Sigmoid colon (tissue), 7 donors: Measurements from ENCODE around the gene AP4S1. TPM values are rescaled to one million over a fixed set of nuclear protein-coding genes. Genes with fewer than 3 reads are reported as not detected.
"Not testable (repeated sequence)": the region's sequence is repeated elsewhere in the genome, so short reads cannot be mapped to it uniquely, and the experiment has no call there.

Experiments
- DNase-seq: peaks from one replicate; pipeline ENCODE4 v3.0.0-alpha.2; 2019
- H3K27ac ChIP-seq, 4 donors: fragments of 200-600 bp; sonication (generic); one replicate each; pipeline ENCODE4 v1.5.1; 2016 to 2019; ENCODE audit warnings: mild to moderate bottlenecking in 1 of 4
- H3K27me3 ChIP-seq, 3 donors: fragments of 200-600 bp; sonication (generic); one replicate each; pipeline ENCODE4 v1.5.1; 2019; ENCODE audit warnings: mild to moderate bottlenecking in 1 of 3
- H3K36me3 ChIP-seq, 4 donors: fragments of 200-600 bp; sonication (generic); one replicate each; pipeline ENCODE4 v1.5.1; 2016 to 2019
- H3K4me1 ChIP-seq, 4 donors: fragments of 200-600 bp; sonication (generic); one replicate each; pipeline ENCODE4 v1.5.1; 2017 to 2019
- H3K4me3 ChIP-seq, 4 donors: fragments of 200-600 bp; sonication (generic); one replicate each; pipeline ENCODE4 v1.5.1; 2017 to 2019; ENCODE audit warnings: mild to moderate bottlenecking in 2 of 4, moderate library complexity in 1 of 4
- H3K9me3 ChIP-seq, 4 donors: fragments of 200-600 bp in 3 of 4; sonication (generic) in 3 of 4; one replicate each; pipeline versions ENCODE4 v1.5.1 to v1.6.1; 2013 to 2019
- EP300 ChIP-seq, 4 donors: sonication (generic); formaldehyde crosslinking; IDR thresholded peaks; one replicate each; pipeline ENCODE4 v1.6.1; 2017; ENCODE audit warnings: antibody characterized with exemption in 4 of 4
- POLR2A ChIP-seq, 2 donors: fragments of 450-650 bp; IDR thresholded peaks; one replicate each; pipeline ENCODE4 v1.6.1; 2016; ENCODE audit warnings: antibody characterized with exemption in 2 of 2, mild to moderate bottlenecking in 2 of 2, moderate library complexity in 2 of 2
- POLR2AphosphoS5 ChIP-seq, 4 donors: sonication (generic); formaldehyde crosslinking; IDR thresholded peaks; one replicate each; pipeline ENCODE4 v1.6.1; 2017; ENCODE audit warnings: antibody characterized with exemption in 4 of 4
- WGBS, 2 donors: extraction: QIAGEN DNeasy Blood & Tissue Kit; methylation state at CpG; one replicate each; pipeline ENCODE4 v1.1.7; 2013; 5-methylcytosine and 5-hydroxymethylcytosine counted together
- intact Hi-C: fragments of 100-400 bp; cut with DNase I; formaldehyde crosslinking; loops from one replicate; pipeline ENCODE4 v1.15.1; 2023
- polyA plus RNA-seq, 3 donors: library from polyadenylated mRNA; stranded (reverse); fragments of 200-250 nt; gene quantifications; one replicate each; pipeline ENCODE4 v1.2.3, GENCODE V29; 2013
- total RNA-seq, 4 donors: library from RNA; depleted of rRNA; stranded (reverse); fragments of >200 nt; gene quantifications; one replicate each; pipeline ENCODE4 v1.1.0, GENCODE V29; 2016
- TF ChIP-seq, protein P1 (sequence below), 4 experiments: fragments of 450-650 bp in 3 of 4; fragments of 200-600 bp in 1 of 4; IDR thresholded peaks; one replicate each; pipeline ENCODE4 v1.5.1; 2016 to 2019; ENCODE audit warnings: antibody characterized with exemption in 4 of 4, mild to moderate bottlenecking in 3 of 4, moderate library complexity in 2 of 4
- donor health status: healthy with polysubstance abuse.
- donor health status: Bipolar disorder and iron deficiency.
- donor health status: healthy.

AP4S1 gene
- total and polyA plus RNA-seq, 7 donors, result 4.8 to 29.1 (median 13.8) TPM

- Histone ChIP-seq H3K9me3 (no peaks in the 10 kb centered on the region), H3K36me3 (peaks cover 0 to 17% (median 0%) of the 10 kb centered on the region in 4 donors), H3K27me3 (no peaks in the 10 kb centered on the region), H3K27ac (no peak overlapping the region), H3K4me1 (peaks cover 0 to 1% (median 0%) of the 10 kb centered on the region in 4 donors), H3K4me3 (no peak overlapping the region)
- no peak for DNase-seq
- intact Hi-C loops, result no loop called here
- TF ChIP-seq, protein P1, sequence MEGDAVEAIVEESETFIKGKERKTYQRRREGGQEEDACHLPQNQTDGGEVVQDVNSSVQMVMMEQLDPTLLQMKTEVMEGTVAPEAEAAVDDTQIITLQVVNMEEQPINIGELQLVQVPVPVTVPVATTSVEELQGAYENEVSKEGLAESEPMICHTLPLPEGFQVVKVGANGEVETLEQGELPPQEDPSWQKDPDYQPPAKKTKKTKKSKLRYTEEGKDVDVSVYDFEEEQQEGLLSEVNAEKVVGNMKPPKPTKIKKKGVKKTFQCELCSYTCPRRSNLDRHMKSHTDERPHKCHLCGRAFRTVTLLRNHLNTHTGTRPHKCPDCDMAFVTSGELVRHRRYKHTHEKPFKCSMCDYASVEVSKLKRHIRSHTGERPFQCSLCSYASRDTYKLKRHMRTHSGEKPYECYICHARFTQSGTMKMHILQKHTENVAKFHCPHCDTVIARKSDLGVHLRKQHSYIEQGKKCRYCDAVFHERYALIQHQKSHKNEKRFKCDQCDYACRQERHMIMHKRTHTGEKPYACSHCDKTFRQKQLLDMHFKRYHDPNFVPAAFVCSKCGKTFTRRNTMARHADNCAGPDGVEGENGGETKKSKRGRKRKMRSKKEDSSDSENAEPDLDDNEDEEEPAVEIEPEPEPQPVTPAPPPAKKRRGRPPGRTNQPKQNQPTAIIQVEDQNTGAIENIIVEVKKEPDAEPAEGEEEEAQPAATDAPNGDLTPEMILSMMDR (IDR thresholded peaks at IDR 0.05), result no peak
- TF ChIP-seq POLR2A (IDR thresholded peaks at IDR 0.05) (no peak), POLR2AphosphoS5 (IDR thresholded peaks at IDR 0.05) (no peak), EP300 (IDR thresholded peaks at IDR 0.05) (no peak)
- WGBS, 2 donors, result 94 to 97% methylated on average over 3 of the region's 3 CpGs
Observed at GRCh38 chr14:31085027-31085426, 59.6 kb downstream of the AP4S1 start.

GRCh38 chr14:31086466-31086865 lies 61.0 kb downstream of the AP4S1 start:
- H3K27me3 ChIP-seq, H3K36me3 ChIP-seq, DNase-seq, intact Hi-C loops, H3K9me3 ChIP-seq, H3K27ac ChIP-seq, H3K4me3 ChIP-seq: not testable (repeated sequence)
- peaks cover 0 to 16% (median 13%) of the 10 kb centered on the region in 4 donors for H3K4me1 ChIP-seq
- 36 to 89% methylated on average over 9 of the region's 9 CpGs for WGBS, 2 donors

GRCh38 chr14:31090883-31091764 lies 65.7 kb downstream of the AP4S1 start:
- Histone ChIP-seq H3K4me3 (no peak overlapping the region), H3K9me3 (no peaks in the 10 kb centered on the region), H3K27me3 (no peaks in the 10 kb centered on the region), H3K27ac (peak overlapping the region; percentile 33 to 74 (median 64)), H3K36me3 (no peaks in the 10 kb centered on the region), H3K4me1 (peaks cover 0 to 21% (median 16%) of the 10 kb centered on the region in 4 donors)
- 56 to 81% methylated on average over 5 of the region's 5 CpGs for WGBS, 2 donors
- TF ChIP-seq POLR2AphosphoS5 (IDR thresholded peaks at IDR 0.05), result peak in 3 of 4 donors; percentile 32 to 71 (median 41)
- TF ChIP-seq POLR2A (IDR thresholded peaks at IDR 0.05), result no peak
- TF ChIP-seq, protein P1 (IDR thresholded peaks at IDR 0.05), result no peak
- peak in 1 of 4 donors; percentile 34 for TF ChIP-seq EP300 (IDR thresholded peaks at IDR 0.05)
- intact Hi-C loops, result no loop called here
- DNase-seq, result peak; percentile 72

DNA sequence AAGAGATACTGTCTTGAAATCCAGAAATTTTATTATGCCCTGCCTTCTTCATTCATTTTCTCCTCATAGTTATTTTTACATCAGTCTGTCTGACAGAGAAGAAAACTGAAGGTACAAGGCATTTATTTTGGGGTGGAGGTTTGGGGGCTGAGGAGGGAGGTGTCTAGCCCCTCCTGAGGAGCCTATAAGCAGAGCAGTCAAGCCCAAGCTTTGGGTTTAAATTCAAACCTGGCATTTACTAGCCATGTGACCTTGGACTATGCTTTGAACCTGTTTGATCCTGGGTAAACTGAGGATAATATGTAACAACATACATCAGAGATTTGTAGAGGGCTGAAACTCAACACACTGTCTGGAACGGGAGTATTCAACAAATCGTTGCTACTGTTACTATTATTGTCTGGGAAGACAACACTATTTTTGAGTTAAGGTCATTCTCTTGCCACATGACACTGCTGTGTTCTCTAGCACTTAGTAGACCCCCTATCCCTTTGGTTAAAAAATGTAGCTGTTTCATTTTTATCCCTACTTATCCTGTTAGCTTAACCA lies 66.8 kb downstream of the AP4S1 start:
- H3K27ac ChIP-seq, result peak overlapping the region in 1 of 4 donors; percentile 12
- intact Hi-C loops, result no loop called here

DNA sequence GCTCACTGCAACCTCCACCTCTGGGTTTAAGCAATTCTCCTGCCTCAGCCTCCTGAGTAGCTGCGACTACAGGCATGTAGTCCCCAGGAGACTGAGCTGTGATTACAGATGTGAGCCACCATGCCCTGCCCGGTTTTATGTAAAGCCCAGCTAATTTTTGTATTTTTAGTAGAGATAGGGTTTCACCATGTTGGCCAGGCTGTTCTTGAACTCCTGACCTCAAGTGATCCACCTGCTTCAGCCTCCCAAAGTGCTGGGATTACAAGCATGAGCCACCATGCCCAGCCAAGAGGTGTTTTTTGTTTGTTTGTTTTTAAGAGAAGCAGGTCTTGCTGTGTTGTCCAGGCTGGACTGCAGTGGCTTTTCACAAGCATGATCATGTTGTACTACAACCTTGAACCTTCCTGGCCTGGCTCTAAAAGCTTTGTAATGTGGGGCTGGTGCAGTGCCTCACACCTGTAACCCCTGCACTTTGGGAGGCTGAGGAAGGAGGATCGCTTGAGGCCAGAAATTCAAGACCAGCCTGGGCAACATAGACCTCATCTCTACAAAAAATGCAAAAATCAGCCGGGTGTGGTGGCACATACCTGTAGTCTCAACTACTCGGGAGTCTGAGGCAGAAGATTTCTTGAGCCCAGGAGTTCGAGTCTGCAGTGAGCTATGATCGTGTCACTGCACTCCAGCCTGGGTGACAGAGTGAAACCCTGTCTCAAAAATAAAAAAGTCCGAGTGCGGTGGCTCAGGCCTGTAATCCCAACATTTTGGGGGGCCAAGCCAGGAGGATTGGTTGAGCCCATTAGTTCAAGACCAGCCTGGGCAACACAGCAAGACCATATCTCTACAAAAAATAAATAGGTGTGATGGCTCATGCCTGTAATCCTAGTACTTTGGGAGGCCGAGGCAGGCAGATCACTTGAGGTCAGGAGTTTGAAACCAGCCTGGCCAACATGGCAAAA lies 68.7 kb downstream of the AP4S1 start:
- intact Hi-C loops, H3K9me3 ChIP-seq, H3K4me3 ChIP-seq, DNase-seq, H3K27ac ChIP-seq, H3K27me3 ChIP-seq: not testable (repeated sequence)
- 96 to 98% methylated on average over 10 of the region's 10 CpGs for WGBS, 2 donors
- peaks cover 0 to 22% (median 10%) of the 10 kb centered on the region in 4 donors for H3K36me3 ChIP-seq
- H3K4me1 ChIP-seq, result peaks cover 0 to 21% (median 16%) of the 10 kb centered on the region in 4 donors

More for the DNA sequence above, 66.8 kb downstream of the AP4S1 start:
- Histone ChIP-seq H3K36me3 (peaks cover 0 to 3% (median 0%) of the 10 kb centered on the region in 4 donors), H3K9me3 (no peaks in the 10 kb centered on the region), H3K4me3 (no peak overlapping the region), H3K27me3 (no peaks in the 10 kb centered on the region), H3K4me1 (peaks cover 0 to 21% (median 16%) of the 10 kb centered on the region in 4 donors)
- DNase-seq, result no peak
- TF ChIP-seq POLR2A (IDR thresholded peaks at IDR 0.05) (no peak), POLR2AphosphoS5 (IDR thresholded peaks at IDR 0.05) (no peak), EP300 (IDR thresholded peaks at IDR 0.05) (no peak)
- TF ChIP-seq, protein P1 (IDR thresholded peaks at IDR 0.05), result no peak
- 83 to 86% methylated on average over 2 of the region's 2 CpGs for WGBS, 2 donors

GRCh38 chr14:31095817-31096216 lies 70.4 kb downstream of the AP4S1 start:
- H3K27me3 ChIP-seq, DNase-seq, H3K9me3 ChIP-seq, intact Hi-C loops, H3K27ac ChIP-seq, H3K4me3 ChIP-seq: not testable (repeated sequence)
- WGBS, 2 donors, result 97 to 98% methylated on average over 8 of the region's 8 CpGs
- peaks cover 4 to 39% (median 24%) of the 10 kb centered on the region in 4 donors for H3K36me3 ChIP-seq
- peaks cover 0 to 12% (median 10%) of the 10 kb centered on the region in 4 donors for H3K4me1 ChIP-seq
